Heart right ventricle (tissue), 16 donors: ENCODE results near the gene LRP5. TPM values are rescaled to one million over a fixed set of nuclear protein-coding genes. Genes with fewer than 3 reads are reported as not detected.

Experiments used
- ATAC-seq, 8 donors: fragments of 200-7000 bp; cut with Tn5 transposase; one replicate each; pipeline ENCODE4 v1.9.1; 2020; ENCODE audit warnings: mild to moderate bottlenecking in 8 of 8, moderate library complexity in 8 of 8, moderate number of reproducible peaks in 1 of 8
- DNase-seq, 2 donors: peaks; one replicate each; pipeline ENCODE4 v3.0.0-alpha.2; 2020
- H3K27ac ChIP-seq, 10 donors: fragments of 200-600 bp; sonication (generic) in 2 of 10; one replicate each; pipeline versions ENCODE4 v1.5.0 to v1.8.0; 2020 to 2022; ENCODE audit warnings: mild to moderate bottlenecking in 3 of 10
- H3K27me3 ChIP-seq, 7 donors: fragments of 200-600 bp; one replicate each; pipeline ENCODE4 v1.8.0; 2021 to 2022; ENCODE audit warnings: mild to moderate bottlenecking in 2 of 7
- H3K36me3 ChIP-seq, 9 donors: fragments of 200-600 bp; sonication (generic) in 1 of 9; one replicate each; pipeline versions ENCODE4 v1.5.0 to v1.8.0; 2020 to 2022; ENCODE audit warnings: mild to moderate bottlenecking in 2 of 9
- H3K4me1 ChIP-seq, 9 donors: fragments of 200-600 bp; sonication (generic) in 1 of 9; one replicate each; pipeline versions ENCODE4 v1.5.0 to v1.8.0; 2020 to 2022; ENCODE audit warnings: mild to moderate bottlenecking in 4 of 9
- H3K4me3 ChIP-seq, 10 donors: fragments of 200-600 bp; sonication (generic) in 2 of 10; one replicate each; pipeline versions ENCODE4 v1.5.0 to v1.8.0; 2020 to 2022; ENCODE audit warnings: mild to moderate bottlenecking in 7 of 10, moderate library complexity in 2 of 10
- H3K9me3 ChIP-seq, 11 donors: fragments of 200-600 bp in 10 of 11; sonication (generic) in 2 of 11; one replicate each; pipeline versions ENCODE4 v1.5.0 to v1.8.0; 2013 to 2022; ENCODE audit warnings: mild to moderate bottlenecking in 2 of 11, control low read depth in 1 of 11, moderate library complexity in 1 of 11
- CTCF ChIP-seq, 9 donors: fragments of 200-600 bp; sonication (generic) in 2 of 9; IDR thresholded peaks; one replicate each; pipeline versions ENCODE4 v1.5.0 to v1.8.0; 2021 to 2022; ENCODE audit warnings: antibody characterized with exemption in 9 of 9, mild to moderate bottlenecking in 5 of 9, moderate library complexity in 1 of 9
- WGBS, 2 donors: extraction: QIAGEN DNeasy Blood & Tissue Kit; methylation state at CpG; one replicate each; pipeline ENCODE4 v1.1.7; 2013; ENCODE audit warnings: inconsistent platforms in 1 of 2; 5-methylcytosine and 5-hydroxymethylcytosine counted together
- intact Hi-C, 10 donors: fragments of 100-400 bp; cut with DNase I; formaldehyde crosslinking; loops; one replicate each; pipeline versions ENCODE4 v1.11.1 to v1.14.2; 2022
- polyA plus RNA-seq, 2 donors: library from polyadenylated mRNA; stranded (reverse); fragments of 200-250 nt; gene quantifications; one replicate each; pipeline ENCODE4 v1.2.3, GENCODE V29; 2013
- total RNA-seq, 10 donors: library from RNA; stranded (reverse); fragmentation: NEBNext Ultra II Directional in 3 of 10; extraction: Animal tissue kit (Norgen Biotek cat#: 25700) in 3 of 10; gene quantifications; one replicate each; pipeline versions ENCODE4 v1.2.1 to v1.2.4, GENCODE V29; 2021 to 2023
- donor health status: Arrhythmogenic right ventricular cardiomyopathy.
- donor health status: ischemic (EF 13 %, LVEDD 7.1; RV severe dilation, severe dysfunction).
- donor health status: healthy with polysubstance abuse.
- donor health status: DM: no; HTN: yes; CAD: no.
- donor health status: DM: no; HTN: no; CAD: no.
- donor health status: ischemic (EF 25% LVEDD 6.9; RV normal size, moderate dysfunction).
- donor health status: ischemic (EF 25% LVEDD 5.7; RV mildly dilated, moderate dysfunction).
- donor health status: healthy.
- donor health status: DM: yes; HTN: yes; CAD: no.
- donor health status: Ischemic cardiomyopathy.
- donor health status: ischemic (EF 35%, LVEDD 5.7; RV mildly dilated, moderate dysfunction).
- donor health status: nonischemic (EF 11% LVEDD 7.7; RV severe dilation, severe dysfunction).
- donor health status: DM: yes; HTN: yes; CAD: no.
- donor health status: PGD.
- donor health status: ischemic (EF 29% LVEDD 5.4; RV normal size, mild dysfunction).
- donor health status: nonischemic (EF 23%, LVEDD 6.1; RV moderate dilation, normal function).

The LRP5 gene
- total and polyA plus RNA-seq, 12 donors = 23.2 to 73.3 (median 46.3) TPM

- H3K4me1 ChIP-seq = peaks cover 26 to 85% (median 72%) of the 10 kb centered on the region in 9 donors
- peaks cover 0 to 3% (median 0%) of the 10 kb centered on the region in 11 donors for H3K9me3 ChIP-seq
- H3K4me3 ChIP-seq = no peak overlapping the region
- no peaks in the 10 kb centered on the region for H3K36me3 ChIP-seq
- no peak for ATAC-seq
- intact Hi-C loops = no loop called here
- peaks cover 0 to 5% (median 0%) of the 10 kb centered on the region in 7 donors for H3K27me3 ChIP-seq
- TF ChIP-seq CTCF (IDR thresholded peaks at IDR 0.05) = no peak
- 80 to 82% methylated on average over 4 of the region's 4 CpGs for WGBS, 2 donors
- no peak for DNase-seq
- peak overlapping the region in 1 of 10 donors; percentile 26 for H3K27ac ChIP-seq
Measured at GRCh38 chr11:68333173-68333572, 20.8 kb downstream of the LRP5 start.

DNA sequence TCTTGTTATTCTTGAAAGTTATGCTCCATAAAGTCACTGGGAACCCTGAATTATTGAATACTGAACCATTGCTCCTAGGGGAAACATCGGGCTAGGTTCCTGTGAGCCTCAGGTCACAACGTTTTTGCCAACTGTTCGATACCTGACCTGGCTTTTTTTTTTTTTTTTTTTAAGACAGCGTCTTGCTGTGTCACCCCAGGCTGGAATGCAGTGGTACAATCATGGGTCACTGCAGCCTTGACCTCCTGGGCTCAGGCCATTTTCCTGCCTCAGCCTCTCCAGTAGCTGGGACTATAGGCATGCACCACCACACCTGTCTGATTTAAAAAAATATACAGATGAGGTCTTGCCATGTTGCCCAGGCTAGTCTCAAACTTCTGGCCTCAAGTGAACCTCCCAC is 22.5 kb downstream of the LRP5 start:
- Histone ChIP-seq H3K36me3 (no peaks in the 10 kb centered on the region), H3K4me1 (peaks cover 27 to 79% (median 65%) of the 10 kb centered on the region in 9 donors), H3K9me3 (peaks cover 0 to 3% (median 0%) of the 10 kb centered on the region in 11 donors), H3K27me3 (no peaks in the 10 kb centered on the region), H3K4me3 (no peak overlapping the region), H3K27ac (no peak overlapping the region)
- 91 to 95% methylated on average over 4 of the region's 4 CpGs for WGBS, 2 donors
- no peak for TF ChIP-seq CTCF (IDR thresholded peaks at IDR 0.05)
- ATAC-seq = no peak
- DNase-seq = no peak
- intact Hi-C loops = loop anchor here in 1 of 10 donors (5.0 kb wide), 1 partner anchor 37 kb away; no protein-coding TSS in a partner anchor

DNA sequence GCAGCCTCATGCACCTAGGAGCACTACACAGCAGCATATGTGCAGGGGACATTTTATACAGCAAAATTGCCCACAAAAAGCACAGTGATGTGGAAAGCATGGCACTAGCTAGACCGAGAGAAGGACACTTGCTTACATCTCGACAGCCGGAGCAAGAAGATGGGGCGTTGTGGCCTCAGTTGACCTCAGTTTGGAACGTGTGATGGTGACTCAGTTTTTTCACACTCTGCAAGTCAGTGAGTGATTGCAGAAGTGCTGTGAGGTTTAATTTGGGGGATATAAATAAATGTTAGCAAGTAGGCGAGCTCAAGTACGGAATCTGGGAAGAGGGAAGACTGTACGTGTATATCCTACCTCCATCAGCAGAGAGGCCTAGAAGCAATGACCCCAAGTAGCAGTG is 23.3 kb downstream of the LRP5 start:
- Histone ChIP-seq H3K4me3 (no peak overlapping the region), H3K27me3 (no peaks in the 10 kb centered on the region), H3K9me3 (peaks cover 0 to 3% (median 0%) of the 10 kb centered on the region in 11 donors), H3K36me3 (no peaks in the 10 kb centered on the region), H3K27ac (peak overlapping the region in 6 of 10 donors; percentile 21 to 62 (median 24)), H3K4me1 (peaks cover 24 to 79% (median 64%) of the 10 kb centered on the region in 9 donors)
- intact Hi-C loops = loop anchor here in 1 of 10 donors (5.0 kb wide), 1 partner anchor 37 kb away; no protein-coding TSS in a partner anchor
- DNase-seq = no peak
- WGBS, 2 donors = 32 to 47% methylated on average over 8 of the region's 8 CpGs
- TF ChIP-seq CTCF (IDR thresholded peaks at IDR 0.05) = no peak
- ATAC-seq = peak in 4 of 8 donors; percentile 15 to 62 (median 38)

DNA sequence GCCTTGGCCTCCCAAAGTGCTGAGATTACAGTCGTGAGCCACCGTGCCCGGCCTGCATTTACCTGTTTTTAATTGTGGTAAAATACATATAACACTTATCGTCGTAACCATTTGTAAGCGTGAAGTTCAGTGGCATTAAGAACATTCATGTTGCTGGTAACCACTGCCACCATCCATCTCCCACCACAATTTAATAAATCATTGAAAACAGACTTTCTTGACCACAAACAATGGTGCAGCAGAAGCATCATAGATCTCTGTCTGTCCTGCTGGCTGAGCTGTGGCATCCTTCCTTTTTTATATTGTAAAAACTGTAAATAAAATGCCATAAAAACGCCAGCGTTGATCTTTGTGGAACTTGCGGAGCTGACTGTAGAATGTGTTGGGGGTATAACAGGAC is 24.3 kb downstream of the LRP5 start:
- 80 to 87% methylated on average over 9 of the region's 9 CpGs for WGBS, 2 donors
- DNase-seq (no peak), ATAC-seq (no peak)
- intact Hi-C loops = loop anchor here in 1 of 10 donors (5.0 kb wide), 1 partner anchor 36 kb away; no protein-coding TSS in a partner anchor
- peaks cover 24 to 79% (median 63%) of the 10 kb centered on the region in 9 donors for H3K4me1 ChIP-seq
- H3K4me3 ChIP-seq = no peak overlapping the region
- TF ChIP-seq CTCF (IDR thresholded peaks at IDR 0.05) = no peak
- H3K27me3 ChIP-seq = no peaks in the 10 kb centered on the region
- H3K9me3 ChIP-seq = peaks cover 0 to 3% (median 0%) of the 10 kb centered on the region in 11 donors
- H3K27ac ChIP-seq = peak overlapping the region in 4 of 10 donors; percentile 24 to 75 (median 44)
- no peaks in the 10 kb centered on the region for H3K36me3 ChIP-seq
